GM21619 (cell line): ENCODE data around the gene SPDYE3.

ENCODE experiments used
- ATAC-seq: cut with Tn5 transposase; IDR thresholded peaks from one replicate; pipeline ENCODE4 v1.9.1; 2021; ENCODE audit not compliant: unreplicated experiment

Gene SPDYE3

GRCh38 chr7:100370303-100370702, 62.8 kb downstream of the SPDYE3 start:
- no peak for ATAC-seq

- no peak for ATAC-seq
Observed at GRCh38 chr7:100370746-100371145, 63.2 kb downstream of the SPDYE3 start.

GRCh38 chr7:100371561-100372171, 64.2 kb downstream of the SPDYE3 start:
- ATAC-seq: no peak
